ENCODE data around the gene ZNF655.
"Not testable (repeated sequence)": the region's sequence is repeated elsewhere in the genome, so short reads cannot be mapped to it uniquely, and the experiment has no call there.

The ZNF655 gene

GRCh38 chr7:99571768-99572167, 13.3 kb downstream of the ZNF655 start:
- DNase-seq (ENCODE audit: low read depth in 1 of 2, low spot score in 1 of 2), result no peak
- in situ Hi-C loops (cut with HindIII; ENCODE audit: low pct_unique_long_range_greater_than_20kb, low sequenced_read_pairs), result no loop called here
- no peak for TF ChIP-seq JUND (IDR thresholded peaks at IDR 0.05; ENCODE audit: low read depth)

- TF ChIP-seq JUND (IDR thresholded peaks at IDR 0.05; ENCODE audit: low read depth), result no peak
- in situ Hi-C loops (cut with HindIII; ENCODE audit: low pct_unique_long_range_greater_than_20kb, low sequenced_read_pairs), result no loop called here
- DNase-seq (ENCODE audit: low read depth in 1 of 2, low spot score in 1 of 2), result no peak
These were observed 14.8 kb downstream of the ZNF655 start for GRCh38 chr7:99573257-99573656.

GRCh38 chr7:99576251-99576650, 17.8 kb downstream of the ZNF655 start:
- TF ChIP-seq JUND (IDR thresholded peaks at IDR 0.05; ENCODE audit: low read depth), result no peak
- in situ Hi-C loops (cut with HindIII; ENCODE audit: low pct_unique_long_range_greater_than_20kb, low sequenced_read_pairs), result no loop called here
- no peak for DNase-seq (ENCODE audit: low read depth in 1 of 2, low spot score in 1 of 2)

GRCh38 chr7:99579281-99579955, 21.0 kb downstream of the ZNF655 start:
- in situ Hi-C loops (cut with HindIII; ENCODE audit: low pct_unique_long_range_greater_than_20kb, low sequenced_read_pairs), result no loop called here
- TF ChIP-seq JUND (IDR thresholded peaks at IDR 0.05; ENCODE audit: low read depth), result no peak
- no peak for DNase-seq (ENCODE audit: low read depth in 1 of 2, low spot score in 1 of 2)

- no peak for TF ChIP-seq JUND (IDR thresholded peaks at IDR 0.05; ENCODE audit: low read depth)
- in situ Hi-C loops (cut with HindIII; ENCODE audit: low pct_unique_long_range_greater_than_20kb, low sequenced_read_pairs), result no loop called here
- no peak for DNase-seq (ENCODE audit: low read depth in 1 of 2, low spot score in 1 of 2)
These were observed 21.7 kb downstream of the ZNF655 start for GRCh38 chr7:99579956-99580777.

GRCh38 chr7:99580778-99581332, 22.4 kb downstream of the ZNF655 start:
- in situ Hi-C loops (cut with HindIII; ENCODE audit: low pct_unique_long_range_greater_than_20kb, low sequenced_read_pairs), result not testable (repeated sequence)

GRCh38 chr7:99588868-99589267, 30.4 kb downstream of the ZNF655 start:
- in situ Hi-C loops (cut with HindIII; ENCODE audit: low pct_unique_long_range_greater_than_20kb, low sequenced_read_pairs), result no loop called here
- TF ChIP-seq JUND (IDR thresholded peaks at IDR 0.05; ENCODE audit: low read depth), result no peak
- DNase-seq (ENCODE audit: low read depth in 1 of 2, low spot score in 1 of 2), result no peak

More at GRCh38 chr7:99580778-99581332, 22.4 kb downstream of the ZNF655 start:
- DNase-seq (ENCODE audit: low read depth in 1 of 2, low spot score in 1 of 2), result not testable (repeated sequence)

GRCh38 chr7:99594948-99595745, 36.7 kb downstream of the ZNF655 start:
- in situ Hi-C loops (cut with HindIII; ENCODE audit: low pct_unique_long_range_greater_than_20kb, low sequenced_read_pairs), result no loop called here
- TF ChIP-seq JUND (IDR thresholded peaks at IDR 0.05; ENCODE audit: low read depth), result no peak
- no peak for DNase-seq (ENCODE audit: low read depth in 1 of 2, low spot score in 1 of 2)

- in situ Hi-C loops (cut with HindIII; ENCODE audit: low pct_unique_long_range_greater_than_20kb, low sequenced_read_pairs), result no loop called here
- no peak for DNase-seq (ENCODE audit: low read depth in 1 of 2, low spot score in 1 of 2)
- no peak for TF ChIP-seq JUND (IDR thresholded peaks at IDR 0.05; ENCODE audit: low read depth)
These were observed 38.0 kb downstream of the ZNF655 start for GRCh38 chr7:99596408-99596955.

- DNase-seq (ENCODE audit: low read depth in 1 of 2, low spot score in 1 of 2), result no peak
- in situ Hi-C loops (cut with HindIII; ENCODE audit: low pct_unique_long_range_greater_than_20kb, low sequenced_read_pairs), result no loop called here
- no peak for TF ChIP-seq JUND (IDR thresholded peaks at IDR 0.05; ENCODE audit: low read depth)
These were observed 39.5 kb downstream of the ZNF655 start, which contains the start of gene TMEM225B for GRCh38 chr7:99597762-99598501. Gene TMEM225B (plus strand): TSS chr7:99598267. CDS start chr7:99604389, 6,122 bp downstream.

- no peak for DNase-seq (ENCODE audit: low read depth in 1 of 2, low spot score in 1 of 2)
- TF ChIP-seq JUND (IDR thresholded peaks at IDR 0.05; ENCODE audit: low read depth), result no peak
- in situ Hi-C loops (cut with HindIII; ENCODE audit: low pct_unique_long_range_greater_than_20kb, low sequenced_read_pairs), result no loop called here
These were observed 41.4 kb downstream of the ZNF655 start for GRCh38 chr7:99599836-99600235.
